H1 (cell line): Measurements from ENCODE around the gene DNTT. TPM values are rescaled to one million over a fixed set of nuclear protein-coding genes. Genes with fewer than 3 reads are reported as not detected.

Experiments
- CTCF ChIA-PET: fragments of 300-600 bp; sonication (Branson Sonifier 250); formaldehyde crosslinking; loops from one replicate; lab custom pipeline; 2021; ENCODE audit not compliant: partially characterized antibody; lab: Charles Lee
- POLR2A ChIA-PET: fragments of 300-600 bp; sonication (Branson Sonifier 250); formaldehyde crosslinking; loops from one replicate; lab custom pipeline; 2021; ENCODE audit warnings: inconsistent platforms; ENCODE audit not compliant: partially characterized antibody; lab: Charles Lee
- DNase-seq, 2 experiments: peaks; one replicate each; pipeline versions ENCODE4 v3.0.0 to v3.0.0-alpha.2; 2010 to 2022; ENCODE audit warnings: low spot score in 2 of 2, low read depth in 1 of 2, mixed read lengths in 1 of 2
- FAIRE-seq: peaks from 2 replicates; lab custom pipeline; 2011; peaks lifted over from hg19 to GRCh38; lab: Jason Lieb, UNC
- H2AFZ ChIP-seq: 2 replicates; pipeline ENCODE4 v1.8.1; 2012; ENCODE audit warnings: low read length, inconsistent platforms
- H2AK5ac ChIP-seq: 2 replicates; pipeline ENCODE4 v1.6.1; 2013; ENCODE audit warnings: low read depth, low read length
- H2BK120ac ChIP-seq: replicated peaks from 2 replicates; pipeline ENCODE3; 2013; ENCODE audit warnings: low read depth, low read length, inconsistent platforms
- H2BK12ac ChIP-seq: 2 replicates; pipeline ENCODE4 v1.6.1; 2013; ENCODE audit warnings: low read depth, low read length
- H2BK15ac ChIP-seq: 2 replicates; pipeline ENCODE4 v1.6.1; 2013; ENCODE audit warnings: low read length
- H2BK20ac ChIP-seq: 2 replicates; pipeline ENCODE4 v1.6.1; 2013; ENCODE audit warnings: low read length
- H2BK5ac ChIP-seq: 2 replicates; pipeline ENCODE4 v1.6.1; 2013; ENCODE audit warnings: low read depth, low read length
- H3K14ac ChIP-seq: 2 replicates; pipeline ENCODE4 v1.6.1; 2013; ENCODE audit warnings: inconsistent platforms; ENCODE audit not compliant: insufficient read length
- H3K18ac ChIP-seq: 2 replicates; pipeline ENCODE4 v1.6.1; 2013; ENCODE audit warnings: low read length; ENCODE audit errors: extremely low read depth
- H3K23ac ChIP-seq: 2 replicates; pipeline ENCODE4 v1.6.1; 2013; ENCODE audit warnings: inconsistent platforms; ENCODE audit not compliant: insufficient read length
- H3K23me2 ChIP-seq: 2 replicates; pipeline ENCODE4 v1.6.1; 2013; ENCODE audit warnings: low read depth, low read length
- H3K27ac ChIP-seq: 2 replicates; pipeline ENCODE4 v1.6.1; 2011; ENCODE audit warnings: low read depth, low read length, inconsistent platforms
- H3K27me3 ChIP-seq, 4 experiments: replicated peaks in 1 of 4; 1 replicate in 1 of 4; 2 replicates in 3 of 4; pipeline versions ENCODE4 v1.6.1 to v1.8.1; 2011 to 2013; ENCODE audit warnings: low read length in 3 of 4, mild to moderate bottlenecking in 3 of 4, inconsistent platforms in 2 of 4, mixed read lengths in 2 of 4, moderate library complexity in 1 of 4; ENCODE audit not compliant: control insufficient read depth in 3 of 4, insufficient read depth in 3 of 4; ENCODE audit errors: extremely low read depth in 1 of 4
- H3K36me3 ChIP-seq, 4 experiments: 2 replicates each; pipeline versions ENCODE4 v1.6.1 to v1.8.1; 2011 to 2013; ENCODE audit warnings: mild to moderate bottlenecking in 4 of 4, low read length in 3 of 4, moderate library complexity in 2 of 4, control low read depth in 1 of 4, inconsistent platforms in 1 of 4; ENCODE audit not compliant: insufficient read depth in 4 of 4, control insufficient read depth in 2 of 4
- H3K4ac ChIP-seq: replicated peaks from 2 replicates; pipeline ENCODE3; 2013; ENCODE audit warnings: low read length, low read depth, mixed read lengths, inconsistent platforms; ENCODE audit not compliant: insufficient read length
- H3K4me1 ChIP-seq, 4 experiments: replicated peaks in 1 of 4; 1 replicate in 1 of 4; 2 replicates in 3 of 4; pipeline versions ENCODE4 v1.6.1 to v1.8.1; 2011 to 2013; ENCODE audit warnings: low read length in 3 of 4, inconsistent platforms in 2 of 4, mixed read lengths in 1 of 4; ENCODE audit not compliant: insufficient read depth in 4 of 4, control insufficient read depth in 3 of 4
- H3K4me2 ChIP-seq, 2 experiments: 2 replicates each; pipeline versions ENCODE4 v1.6.1 to v1.8.1; 2011 to 2013; ENCODE audit warnings: low read depth in 2 of 2, low read length in 2 of 2, control low read depth in 1 of 2, inconsistent platforms in 1 of 2, mild to moderate bottlenecking in 1 of 2; ENCODE audit not compliant: insufficient read depth in 1 of 2
- H3K4me3 ChIP-seq, 4 experiments: fragments of 200-600, 300-600 bp in 1 of 4; sonication (generic), shearing (Covaris generic), sonication (Bioruptor Twin) in 1 of 4; 2 replicates each; pipeline versions ENCODE4 v1.5.1 to v1.8.1; 2011 to 2016; ENCODE audit warnings: low read length in 4 of 4, low read depth in 3 of 4, control low read depth in 2 of 4, inconsistent platforms in 2 of 4, mild to moderate bottlenecking in 2 of 4, mixed read lengths in 1 of 4, moderate library complexity in 1 of 4; ENCODE audit not compliant: insufficient read depth in 2 of 4; ENCODE audit errors: extremely low read depth in 1 of 4
- H3K56ac ChIP-seq: replicated peaks from 2 replicates; pipeline ENCODE3; 2013; ENCODE audit warnings: low read depth, mild to moderate bottlenecking, mixed read lengths, low read length, inconsistent platforms; ENCODE audit not compliant: insufficient read length
- H3K79me1 ChIP-seq: 2 replicates; pipeline ENCODE4 v1.6.1; 2013; ENCODE audit warnings: low read depth, low read length, control low read depth
- H3K79me2 ChIP-seq, 2 experiments: 2 replicates each; pipeline versions ENCODE4 v1.6.1 to v1.8.1; 2012 to 2013; ENCODE audit warnings: low read length in 2 of 2, mild to moderate bottlenecking in 2 of 2, inconsistent platforms in 1 of 2; ENCODE audit not compliant: insufficient read depth in 2 of 2, control insufficient read depth in 1 of 2
- H3K9ac ChIP-seq, 4 experiments: replicated peaks in 1 of 4; 1 replicate in 1 of 4; 2 replicates in 3 of 4; pipeline versions ENCODE4 v1.6.1 to v1.8.1; 2011 to 2013; ENCODE audit warnings: low read depth in 3 of 4, low read length in 3 of 4, control low read depth in 2 of 4, mild to moderate bottlenecking in 2 of 4, moderate library complexity in 2 of 4, inconsistent platforms in 1 of 4; ENCODE audit errors: extremely low read depth in 1 of 4
- H3K9me3 ChIP-seq, 2 experiments: 2 replicates each; pipeline versions ENCODE4 v1.6.1 to v1.8.1; 2012 to 2013; ENCODE audit warnings: mild to moderate bottlenecking in 2 of 2, moderate library complexity in 2 of 2, control low read depth in 1 of 2, inconsistent platforms in 1 of 2, low read depth in 1 of 2, low read length in 1 of 2, mixed read lengths in 1 of 2; ENCODE audit not compliant: insufficient read depth in 2 of 2
- H4K20me1 ChIP-seq, 2 experiments: replicated peaks in 1 of 2; 2 replicates each; pipeline versions ENCODE3 to v1.8.1; 2011 to 2013; ENCODE audit warnings: inconsistent platforms in 2 of 2, low read length in 2 of 2, mild to moderate bottlenecking in 1 of 2; ENCODE audit not compliant: insufficient read depth in 2 of 2, control insufficient read depth in 1 of 2
- H4K5ac ChIP-seq: 2 replicates; pipeline ENCODE4 v1.6.1; 2013; ENCODE audit warnings: low read length, low read depth, mixed read lengths, inconsistent platforms; ENCODE audit not compliant: insufficient read length
- H4K8ac ChIP-seq: 2 replicates; pipeline ENCODE4 v1.8.0; 2013; ENCODE audit warnings: mild to moderate bottlenecking, moderate library complexity, low read length, inconsistent platforms; ENCODE audit not compliant: insufficient read depth; ENCODE audit errors: extremely low read depth
- H4K91ac ChIP-seq: replicated peaks from 2 replicates; pipeline ENCODE3; 2013; ENCODE audit warnings: low read length, mixed read lengths, inconsistent platforms; ENCODE audit not compliant: insufficient read length
- CBX8 ChIP-seq: fragments of 300-800, 300-1000 bp; sonication (generic); IDR thresholded peaks from 2 replicates; pipeline ENCODE4 v1.7.1; 2016; ENCODE audit warnings: low read depth, low read length, borderline replicate concordance
- CREB1 ChIP-seq: IDR thresholded peaks from 2 replicates; pipeline ENCODE4 v1.6.1; 2012; ENCODE audit warnings: inconsistent platforms
- HDAC2 ChIP-seq, 2 experiments: fragments of 300-600 bp in 1 of 2; sonication (generic) in 1 of 2; IDR thresholded peaks; 2 replicates each; pipeline ENCODE4 v1.6.1; 2011 to 2012; ENCODE audit warnings: low read depth in 2 of 2, low read length in 2 of 2, mild to moderate bottlenecking in 2 of 2, moderate library complexity in 2 of 2, borderline replicate concordance in 1 of 2, inconsistent platforms in 1 of 2
- NRF1 ChIP-seq: IDR thresholded peaks from 2 replicates; pipeline ENCODE4 v1.6.1; 2011; ENCODE audit warnings: mild to moderate bottlenecking, low read depth, low read length, improper control_type of control experiment
- POLR2A ChIP-seq, 2 experiments: IDR thresholded peaks; 1 replicate in 1 of 2; 2 replicates in 1 of 2; pipeline ENCODE4 v1.6.1; 2011; ENCODE audit warnings: low read depth in 2 of 2, low read length in 2 of 2, mild to moderate bottlenecking in 2 of 2; ENCODE audit errors: control extremely low read depth in 1 of 2
- RAD21 ChIP-seq, 2 experiments: IDR thresholded peaks in 1 of 2; conservative IDR thresholded peaks in 1 of 2; 2 replicates each; pipeline ENCODE4 v1.6.1; 2011; ENCODE audit warnings: low read depth in 2 of 2, low read length in 2 of 2, improper control_type of control experiment in 1 of 2, inconsistent platforms in 1 of 2, mild to moderate bottlenecking in 1 of 2, moderate library complexity in 1 of 2
- RBBP5 ChIP-seq: IDR thresholded peaks from 2 replicates; pipeline ENCODE4 v1.7.1; 2012; ENCODE audit warnings: low read depth, mild to moderate bottlenecking, inconsistent platforms, low read length, moderate library complexity, borderline replicate concordance
- SUZ12 ChIP-seq: fragments of 200-600 bp; sonication (generic); IDR thresholded peaks from 2 replicates; pipeline ENCODE4 v1.6.1; 2012; ENCODE audit warnings: mild to moderate bottlenecking, inconsistent platforms, low read length, moderate library complexity, mixed read lengths
- TAF7 ChIP-seq: optimal IDR thresholded peaks from 2 replicates; pipeline ENCODE3; 2011; ENCODE audit warnings: low read depth, mild to moderate bottlenecking, inconsistent platforms, low read length, moderate library complexity, borderline replicate concordance
- TCF12 ChIP-seq: IDR thresholded peaks from 2 replicates; pipeline ENCODE4 v1.6.1; 2011; ENCODE audit warnings: low read depth, mild to moderate bottlenecking, low read length
- TEAD4 ChIP-seq: IDR thresholded peaks from 2 replicates; pipeline ENCODE4 v1.6.1; 2012; ENCODE audit warnings: low read depth, low read length, inconsistent platforms, mixed read lengths
- YY1 ChIP-seq: IDR thresholded peaks from 2 replicates; pipeline ENCODE4 v1.6.1; 2011; ENCODE audit warnings: low read depth, mild to moderate bottlenecking, low read length
- WGBS, 2 experiments: shearing (Covaris generic) in 1 of 2; methylation state at CpG; one replicate each; pipeline versions ENCODE4 v1.1.6 to v1.1.7; 2013 to 2015; ENCODE audit warnings: low lambda C conversion rate in 2 of 2, mixed read lengths in 2 of 2, inconsistent platforms in 1 of 2, low coverage in 1 of 2, missing lambda C conversion rate in 1 of 2; ENCODE audit not compliant: insufficient replicate concordance in 2 of 2, insufficient coverage in 1 of 2, insufficient read length in 1 of 2; ENCODE audit errors: extremely low coverage in 1 of 2, missing lambda C conversion rate in 1 of 2; 5-methylcytosine and 5-hydroxymethylcytosine counted together
- polyA plus RNA-seq, 7 experiments: library from polyadenylated mRNA; depleted of rRNA in 3 of 7; stranded (reverse) in 5 of 7; unstranded in 2 of 7; fragments of >200 nt in 5 of 7; fragments of 200-250 nt in 2 of 7; gene quantifications; 1 replicate in 5 of 7; 2 replicates in 1 of 7; 4 replicates in 1 of 7; pipeline versions ENCODE4 v1.2.1 to v1.2.3, GENCODE V29; 2011 to 2013; ENCODE audit warnings: missing spikeins in 2 of 7, mixed read lengths in 2 of 7
- total RNA-seq: library from RNA; stranded (reverse); fragmentation: NEBNext Ultra II Directional; extraction: Animal tissue kit (Norgen Biotek cat#: 25700); gene quantifications from 2 replicates; pipeline ENCODE4 v1.2.1, GENCODE V29; 2021
- TF ChIP-seq, protein P1 (sequence below): IDR thresholded peaks from 2 replicates; pipeline ENCODE4 v1.6.1; 2012; ENCODE audit warnings: inconsistent platforms

DNTT gene
- total and polyA plus RNA-seq, 2 of the 8 experiments (the other 6 are each of a cell fraction or from before 2014, with no cell fraction given) = not detected

DNA sequence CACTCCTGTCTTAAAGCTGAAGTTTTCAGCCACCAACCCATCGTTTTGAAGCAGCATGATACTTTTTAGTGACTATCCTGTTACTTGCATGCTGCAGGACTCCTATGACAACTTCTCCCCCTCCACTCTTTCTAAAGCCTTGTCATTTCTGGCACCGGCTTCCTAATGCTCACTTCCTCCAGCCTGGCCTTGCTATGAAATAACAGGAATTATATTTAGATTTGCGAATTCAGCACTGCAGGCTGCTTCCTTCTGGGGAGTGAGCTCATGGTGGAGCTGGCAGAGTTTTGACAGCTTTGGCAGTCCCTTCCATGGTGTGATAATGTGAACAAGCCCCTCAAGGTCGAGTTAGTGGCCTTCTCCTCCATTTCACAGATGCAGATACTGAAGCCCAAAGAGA is 46.3 kb upstream of the DNTT start:
- H3K4me1 ChIP-seq = peaks cover 0 to 6% (median 3%) of the 10 kb centered on the region in 4 experiments; a peak in 3 of 7 replicates
- no peak for TF ChIP-seq TAF7
- TF ChIP-seq POLR2A (IDR thresholded peaks at IDR 0.05; ENCODE audit: control extremely low read depth in 1 of 2, low read depth in 2 of 2, low read length in 2 of 2) = no peak
- no peak for TF ChIP-seq RBBP5
- TF ChIP-seq RAD21 (IDR thresholded peaks at IDR 0.05 in 1 of 2, conservative IDR thresholded peaks at IDR 0.05 in 1 of 2; ENCODE audit: low read depth in 2 of 2, low read length in 2 of 2) = no peak
- TF ChIP-seq, protein P1, sequence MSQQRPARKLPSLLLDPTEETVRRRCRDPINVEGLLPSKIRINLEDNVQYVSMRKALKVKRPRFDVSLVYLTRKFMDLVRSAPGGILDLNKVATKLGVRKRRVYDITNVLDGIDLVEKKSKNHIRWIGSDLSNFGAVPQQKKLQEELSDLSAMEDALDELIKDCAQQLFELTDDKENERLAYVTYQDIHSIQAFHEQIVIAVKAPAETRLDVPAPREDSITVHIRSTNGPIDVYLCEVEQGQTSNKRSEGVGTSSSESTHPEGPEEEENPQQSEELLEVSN = no peak
- TF ChIP-seq CREB1 = no peak
- no peak for TF ChIP-seq CBX8
- no peak for TF ChIP-seq HDAC2 (IDR thresholded peaks at IDR 0.05; ENCODE audit: borderline replicate concordance in 1 of 2, low read depth in 2 of 2, low read length in 2 of 2)
- TF ChIP-seq TCF12 = no peak
- no peak for TF ChIP-seq YY1
- TF ChIP-seq SUZ12 = no peak
- no peak for TF ChIP-seq TEAD4
- TF ChIP-seq NRF1 = no peak

More for the DNA sequence above, 46.3 kb upstream of the DNTT start:
- H3K4me3 ChIP-seq = no peak overlapping the region
- no peak overlapping the region for H3K4ac ChIP-seq
- no peaks in the 10 kb centered on the region for H3K79me1 ChIP-seq
- FAIRE-seq (no peak), DNase-seq (peak in 1 of 2 experiments; percentile 22)
- 82% methylated on average over 4 of the region's 4 CpGs; no CpG with 5 or more reads in 1 of the 2 experiments for WGBS, 2 experiments
- no peak overlapping the region for H3K23ac ChIP-seq
- H2AK5ac ChIP-seq = no peak overlapping the region
- no peak overlapping the region for H3K27ac ChIP-seq
- no peak overlapping the region for H3K4me2 ChIP-seq
- no peak overlapping the region for H4K91ac ChIP-seq
- H2BK20ac ChIP-seq = no peak overlapping the region
- no peaks in the 10 kb centered on the region for H3K79me2 ChIP-seq
- no peak overlapping the region for H2BK15ac ChIP-seq
- peak overlapping the region; percentile 26; the same call in 1 of the 2 replicates for H2BK5ac ChIP-seq
- H3K27me3 ChIP-seq = no peaks in the 10 kb centered on the region; a peak in 1 of 7 replicates
- H3K56ac ChIP-seq = no peak overlapping the region
- H3K36me3 ChIP-seq = no peaks in the 10 kb centered on the region
- H4K20me1 ChIP-seq = no peaks in the 10 kb centered on the region
- no peak overlapping the region for H4K8ac ChIP-seq
- no peak overlapping the region for H3K18ac ChIP-seq
- H2BK12ac ChIP-seq = 0 out of 2 replicates have a peak overlapping the region, but pooled peaks have one; percentile 60
- H2AFZ ChIP-seq = 0 out of 2 replicates have a peak overlapping the region, but pooled peaks have one; percentile 2
- ChIA-PET CTCF (interaction anchor here (1.1 to 2.5 kb wide), 5 partner anchors 11 to 83 kb away, joined by 3 to 8 read pairs (median 5); no protein-coding TSS in a partner anchor), POLR2A (interaction anchor here (1.2 kb wide), 1 partner anchor 129 kb away, joined by 3 read pairs; no protein-coding TSS in a partner anchor)
- H4K5ac ChIP-seq = no peak overlapping the region
- H3K23me2 ChIP-seq = no peaks in the 10 kb centered on the region; the same call in 1 of the 2 replicates
- H3K9me3 ChIP-seq = no peaks in the 10 kb centered on the region
- no peak overlapping the region for H2BK120ac ChIP-seq
- H3K14ac ChIP-seq = no peak overlapping the region
- no peak overlapping the region for H3K9ac ChIP-seq
